Pancreas (tissue), 10 donors: ENCODE data around the gene FMO1. TPM values are rescaled to one million over a fixed set of nuclear protein-coding genes. Genes with fewer than 3 reads are reported as not detected.

Experiments used
- ATAC-seq, 4 donors: fragments of 200-7000 bp; cut with Tn5 transposase; one replicate each; pipeline versions ENCODE4 v1.8.0 to v1.9.1; 2020; ENCODE audit warnings: mild to moderate bottlenecking in 4 of 4, moderate library complexity in 4 of 4
- DNase-seq, 6 donors: peaks; one replicate each; pipeline ENCODE4 v3.0.0-alpha.2; 2020
- FAIRE-seq: peaks from 2 replicates; lab custom pipeline; 2012; peaks lifted over from hg19 to GRCh38; lab: Jason Lieb, UNC
- H3K27ac ChIP-seq, 4 donors: fragments of 200-600 bp; sonication (generic); 1 replicate in 3 of 4; 2 replicates in 1 of 4; pipeline versions ENCODE4 v1.5.0 to v1.8.0; 2020
- H3K27me3 ChIP-seq, 4 donors: fragments of 200-600 bp; one replicate each; pipeline ENCODE4 v1.8.0; 2021
- H3K36me3 ChIP-seq, 3 donors: fragments of 200-600 bp; sonication (generic) in 1 of 3; one replicate each; pipeline versions ENCODE4 v1.5.0 to v1.8.0; 2020 to 2021
- H3K4me1 ChIP-seq, 3 donors: fragments of 200-600 bp; one replicate each; pipeline ENCODE4 v1.8.0; 2021
- H3K4me3 ChIP-seq, 4 donors: fragments of 200-600 bp; sonication (generic) in 2 of 4; one replicate each; pipeline versions ENCODE4 v1.5.0 to v1.8.0; 2020 to 2021
- H3K9me3 ChIP-seq, 4 donors: fragments of 200-600 bp; one replicate each; pipeline ENCODE4 v1.8.0; 2021
- CTCF ChIP-seq, 4 donors: fragments of 200-600 bp; sonication (generic) in 3 of 4; IDR thresholded peaks; one replicate each; pipeline versions ENCODE4 v1.5.0 to v1.8.0; 2021; ENCODE audit warnings: antibody characterized with exemption in 4 of 4
- WGBS, 2 donors: extraction: QIAGEN DNeasy Blood & Tissue Kit; methylation state at CpG; one replicate each; pipeline ENCODE4 v1.1.7; 2013; 5-methylcytosine and 5-hydroxymethylcytosine counted together
- intact Hi-C, 3 donors: fragments of 100-400 bp; cut with DNase I; formaldehyde crosslinking; loops; one replicate each; pipeline versions ENCODE4 v1.11.1 to v1.14.2; 2022
- polyA plus RNA-seq, 2 donors: library from polyadenylated mRNA; stranded (reverse); fragments of 200-250 nt; gene quantifications; one replicate each; pipeline ENCODE4 v1.2.3, GENCODE V29; 2013
- total RNA-seq, 6 donors: library from RNA; stranded (reverse); fragmentation: NEBNext Ultra II Directional in 4 of 6; extraction: Animal tissue kit (Norgen Biotek cat#: 25700) in 4 of 6; gene quantifications; one replicate each; pipeline versions ENCODE4 v1.2.1 to v1.2.4, GENCODE V29; 2021 to 2023
- donor health status: healthy with polysubstance abuse.
- donor health status: DM: no; HTN: no; CAD: no; lungs with moderate emphysema.
- donor health status: DM: no; HTN: no; CAD: no.
- donor health status: control.
- donor health status: control.
- donor health status: Bipolar disorder and iron deficiency.
- donor health status: DM: yes; HTN: yes; CAD: no.
- donor health status: DM: no; HTN: no; CAD: no.
- donor health status: DM: no; HTN: no; CAD: no.
- donor health status: DM: yes; HTN: yes; CAD: no.

FMO1 gene
- total and polyA plus RNA-seq, 8 donors, result 0.37 to 5.4 (median 1.4) TPM

GRCh38 chr1:171295821-171296220 is 47.5 kb downstream of the FMO1 start:
- 62 to 71% methylated on average over 3 of the region's 3 CpGs for WGBS, 2 donors

GRCh38 chr1:171296897-171297296 is 48.6 kb downstream of the FMO1 start:
- Histone ChIP-seq H3K9me3 (no peaks in the 10 kb centered on the region), H3K36me3 (no peaks in the 10 kb centered on the region), H3K4me1 (no peaks in the 10 kb centered on the region), H3K4me3 (no peak overlapping the region), H3K27ac (no peak overlapping the region), H3K27me3 (no peaks in the 10 kb centered on the region)
- no peak for FAIRE-seq
- TF ChIP-seq CTCF (IDR thresholded peaks at IDR 0.05), result no peak
- ATAC-seq, result no peak
- intact Hi-C loops, result no loop called here
- no peak for DNase-seq
- WGBS, 2 donors, result 54 to 73% methylated on average over 2 of the region's 2 CpGs

More at GRCh38 chr1:171295821-171296220, 47.5 kb downstream of the FMO1 start:
- Histone ChIP-seq H3K4me3 (no peak overlapping the region), H3K4me1 (no peaks in the 10 kb centered on the region), H3K27me3 (no peaks in the 10 kb centered on the region), H3K36me3 (no peaks in the 10 kb centered on the region), H3K9me3 (no peaks in the 10 kb centered on the region), H3K27ac (no peak overlapping the region)
- ATAC-seq, result no peak
- DNase-seq, result no peak
- no peak for TF ChIP-seq CTCF (IDR thresholded peaks at IDR 0.05)
- intact Hi-C loops, result no loop called here
- no peak for FAIRE-seq

- Histone ChIP-seq H3K36me3 (no peaks in the 10 kb centered on the region), H3K4me1 (no peaks in the 10 kb centered on the region), H3K27ac (no peak overlapping the region), H3K4me3 (no peak overlapping the region), H3K9me3 (no peaks in the 10 kb centered on the region), H3K27me3 (no peaks in the 10 kb centered on the region)
- no peak for ATAC-seq
- WGBS, 2 donors, result 53 to 54% methylated on average over 4 of the region's 4 CpGs
- no peak for DNase-seq
- no peak for FAIRE-seq
- no peak for TF ChIP-seq CTCF (IDR thresholded peaks at IDR 0.05)
- intact Hi-C loops, result no loop called here
These were observed 50.4 kb downstream of the FMO1 start for GRCh38 chr1:171298696-171299095.

GRCh38 chr1:171299342-171299741 is 51.0 kb downstream of the FMO1 start:
- Histone ChIP-seq H3K27ac (no peak overlapping the region), H3K36me3 (no peaks in the 10 kb centered on the region), H3K4me3 (no peak overlapping the region), H3K27me3 (no peaks in the 10 kb centered on the region), H3K4me1 (no peaks in the 10 kb centered on the region), H3K9me3 (no peaks in the 10 kb centered on the region)
- DNase-seq (no peak), ATAC-seq (no peak), FAIRE-seq (no peak)
- WGBS, 2 donors, result 63 to 76% methylated on average over 2 of the region's 2 CpGs
- TF ChIP-seq CTCF (IDR thresholded peaks at IDR 0.05), result no peak
- intact Hi-C loops, result no loop called here

GRCh38 chr1:171300401-171300800 is 52.1 kb downstream of the FMO1 start:
- ATAC-seq, result no peak
- no peak for TF ChIP-seq CTCF (IDR thresholded peaks at IDR 0.05)
- H3K36me3 ChIP-seq, result no peaks in the 10 kb centered on the region
- no peak overlapping the region for H3K27ac ChIP-seq
- H3K4me3 ChIP-seq, result no peak overlapping the region
- no peaks in the 10 kb centered on the region for H3K27me3 ChIP-seq
- intact Hi-C loops, result loop anchor here in 1 of 3 donors (10.0 kb wide), 1 partner anchor 56 kb away; the partner anchor contains the start of gene FMO1
- FAIRE-seq, result no peak
- H3K4me1 ChIP-seq, result no peaks in the 10 kb centered on the region
- WGBS, 2 donors, result 74 to 85% methylated on average over 1 of the region's 1 CpG
- no peaks in the 10 kb centered on the region for H3K9me3 ChIP-seq
- DNase-seq, result no peak
